Karpas-422 (cell line): ENCODE measurements around the gene HMGN5. TPM values are rescaled to one million over a fixed set of nuclear protein-coding genes. Genes with fewer than 3 reads are reported as not detected.
A peak's percentile ranks its signal among the peaks of the same experiment; 100 is the strongest.

ENCODE experiments used
- DNase-seq: peaks from one replicate; pipeline ENCODE4 v3.0.0-alpha.2; 2015
- H2AFZ ChIP-seq: fragments of 200-600 bp; sonication (generic); 2 replicates; pipeline ENCODE4 v1.6.1; 2014; ENCODE audit warnings: antibody characterized with exemption, low read length, mixed read lengths
- H3K27ac ChIP-seq: fragments of 200-600 bp; sonication (generic); 2 replicates; pipeline ENCODE4 v1.5.1; 2014; ENCODE audit warnings: mild to moderate bottlenecking, low read length, moderate library complexity
- H3K27me3 ChIP-seq: fragments of 200-600 bp; sonication (generic); 2 replicates; pipeline ENCODE4 v1.6.1; 2014; ENCODE audit warnings: low read length, mixed read lengths
- H3K36me3 ChIP-seq: fragments of 200-600 bp; sonication (generic); 2 replicates; pipeline ENCODE4 v1.6.1; 2014; ENCODE audit warnings: low read length, mixed read lengths; ENCODE audit not compliant: insufficient read depth
- H3K4me1 ChIP-seq: fragments of 200-600 bp; sonication (generic); 2 replicates; pipeline ENCODE4 v1.6.1; 2014; ENCODE audit warnings: mild to moderate bottlenecking, low read length, mixed read lengths
- H3K4me2 ChIP-seq: fragments of 200-600 bp; sonication (generic); 2 replicates; pipeline ENCODE4 v1.6.1; 2014; ENCODE audit warnings: low read length, low read depth, mild to moderate bottlenecking; ENCODE audit not compliant: poor library complexity, severe bottlenecking
- H3K4me3 ChIP-seq: fragments of 200-600 bp; sonication (generic); 2 replicates; pipeline ENCODE4 v1.5.1; 2014; ENCODE audit warnings: mild to moderate bottlenecking, antibody characterized with exemption, low read length, mixed read lengths
- H3K79me2 ChIP-seq: fragments of 200-600 bp; sonication (generic); 2 replicates; pipeline ENCODE4 v1.6.1; 2014; ENCODE audit warnings: mild to moderate bottlenecking, low read length, mixed read lengths
- H3K9ac ChIP-seq: fragments of 200-600 bp; sonication (generic); 2 replicates; pipeline ENCODE4 v1.6.0; 2014; ENCODE audit warnings: low read length
- H3K9me2 ChIP-seq: fragments of 200-600 bp; sonication (generic), shearing (Covaris generic); replicated peaks from 2 replicates; pipeline ENCODE4 v1.6.0; 2014; ENCODE audit warnings: mild to moderate bottlenecking, low read length, moderate library complexity; ENCODE audit not compliant: insufficient read depth
- H3K9me3 ChIP-seq: fragments of 300-700, 200-600 bp; sonication (generic); 2 replicates; pipeline ENCODE4 v1.6.1; 2014; ENCODE audit warnings: low read length, mixed read lengths
- H4K20me1 ChIP-seq: fragments of 200-600 bp; sonication (generic); 2 replicates; pipeline ENCODE4 v1.6.1; 2014; ENCODE audit warnings: mild to moderate bottlenecking, antibody characterized with exemption, low read length, low read depth; ENCODE audit not compliant: insufficient read depth
- total RNA-seq: library from RNA; depleted of rRNA; stranded (reverse); fragments of >200 nt; shearing (Covaris generic); gene quantifications from 2 replicates; pipeline ENCODE4 v1.2.3, GENCODE V29; 2014; ENCODE audit warnings: low replicate concordance

Gene HMGN5
- total RNA-seq, 1 experiment from 2014 or later: 1.9 TPM

DNA sequence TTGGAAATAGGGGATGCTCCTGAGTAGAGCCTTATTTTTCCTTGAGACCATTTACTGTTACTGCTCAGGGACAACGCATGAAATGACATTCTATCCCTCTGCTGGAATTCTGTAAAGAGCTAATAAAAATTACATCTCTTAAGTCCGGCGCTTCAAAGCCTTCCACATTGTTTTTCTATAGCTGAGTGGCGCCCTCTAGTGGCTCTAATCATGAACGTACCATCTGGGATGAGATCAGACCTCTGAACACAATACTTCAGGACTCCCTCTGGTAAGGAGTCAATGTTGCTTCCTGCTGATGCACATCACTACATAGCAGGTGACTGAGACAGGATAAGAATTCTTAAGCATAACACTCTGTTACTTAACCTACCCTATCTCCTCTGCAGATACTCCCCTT is 6.0 kb downstream of the HMGN5 start:
- Histone ChIP-seq H3K9me3 (no peaks in the 10 kb centered on the region), H3K9ac (no peak overlapping the region), H3K4me2 (no peak overlapping the region), H3K4me1 (peaks cover 6% of the 10 kb centered on the region), H3K27ac (no peak overlapping the region), H3K79me2 (no peaks in the 10 kb centered on the region), H3K9me2 (no peaks in the 10 kb centered on the region), H2AFZ (no peak overlapping the region), H3K4me3 (no peak overlapping the region), H3K27me3 (no peaks in the 10 kb centered on the region), H3K36me3 (no peaks in the 10 kb centered on the region), H4K20me1 (no peaks in the 10 kb centered on the region)
- DNase-seq: peak; percentile 86

DNA sequence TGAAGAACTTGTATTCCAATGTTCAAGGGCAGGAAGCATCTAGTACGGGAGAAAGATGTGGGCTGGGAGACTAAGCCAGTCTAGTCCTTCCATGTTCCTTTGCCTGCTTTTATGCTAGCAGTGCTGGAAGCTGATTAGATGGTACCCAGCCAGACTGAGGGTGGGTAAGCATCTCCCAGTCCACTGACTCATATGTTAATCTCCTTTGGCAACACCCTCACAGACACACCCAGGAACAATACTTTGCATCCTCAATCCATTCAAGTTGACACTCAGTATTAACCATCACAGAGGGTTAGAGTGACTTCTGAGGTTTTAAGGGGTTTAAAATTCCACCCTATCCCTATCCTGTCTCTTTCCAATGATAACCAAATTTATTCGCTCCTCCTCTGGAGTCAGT is 6.5 kb downstream of the HMGN5 start:
- DNase-seq: no peak
- Histone ChIP-seq H3K4me1 (peaks cover 5% of the 10 kb centered on the region; the same call in 1 of the 2 replicates), H3K36me3 (no peaks in the 10 kb centered on the region), H3K27me3 (no peaks in the 10 kb centered on the region), H3K79me2 (no peaks in the 10 kb centered on the region), H3K4me2 (no peak overlapping the region), H3K9ac (no peak overlapping the region), H3K9me2 (no peaks in the 10 kb centered on the region), H3K27ac (no peak overlapping the region), H3K9me3 (no peaks in the 10 kb centered on the region), H3K4me3 (no peak overlapping the region), H4K20me1 (no peaks in the 10 kb centered on the region), H2AFZ (no peak overlapping the region)

DNA sequence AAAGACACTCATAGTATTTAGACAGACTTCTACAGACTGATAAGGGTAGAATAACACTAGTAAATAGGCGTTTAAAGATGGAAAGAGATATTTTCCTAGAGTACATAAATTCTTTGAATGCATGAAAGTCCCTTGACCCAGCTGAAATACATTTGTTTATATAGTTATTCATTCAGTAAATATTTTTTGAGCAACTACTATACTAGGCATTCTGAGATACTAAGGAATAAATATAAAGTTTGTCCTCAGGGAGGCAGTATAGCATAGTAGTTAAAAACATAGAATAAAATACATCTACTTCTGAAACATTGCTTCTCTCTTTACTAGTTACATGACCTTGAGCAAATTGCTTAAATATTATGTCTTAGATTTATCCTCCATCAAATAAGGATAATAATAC is 27.4 kb downstream of the HMGN5 start:
- no peak overlapping the region for H3K4me2 ChIP-seq
- no peaks in the 10 kb centered on the region for H4K20me1 ChIP-seq
- H3K36me3 ChIP-seq: no peaks in the 10 kb centered on the region
- no peaks in the 10 kb centered on the region for H3K27me3 ChIP-seq
- no peaks in the 10 kb centered on the region for H3K9me3 ChIP-seq
- H3K9me2 ChIP-seq: no peaks in the 10 kb centered on the region
- no peaks in the 10 kb centered on the region for H3K4me1 ChIP-seq
- no peak overlapping the region for H3K27ac ChIP-seq
- H2AFZ ChIP-seq: no peak overlapping the region
- H3K79me2 ChIP-seq: no peaks in the 10 kb centered on the region
- H3K9ac ChIP-seq: no peak overlapping the region
- peak; percentile 63 for DNase-seq
- H3K4me3 ChIP-seq: no peak overlapping the region

DNA sequence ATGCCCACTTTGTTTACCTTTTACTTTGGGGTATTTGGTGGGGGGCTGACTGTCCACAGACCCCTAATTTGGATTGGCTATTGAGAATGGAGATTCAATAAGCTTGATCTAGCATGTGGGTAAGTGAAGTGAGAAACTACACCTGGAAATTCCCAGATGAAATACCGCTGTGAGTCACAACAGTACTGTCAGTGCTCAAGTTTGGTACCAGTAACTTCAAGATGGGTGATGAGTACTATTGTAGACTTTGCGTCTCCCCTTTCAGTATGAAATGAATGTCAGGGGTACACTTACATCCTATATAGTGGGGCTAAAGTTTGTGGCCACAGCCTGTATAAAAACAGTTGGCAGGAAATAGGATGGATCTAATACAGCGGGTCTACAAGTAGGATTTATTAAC is 33.3 kb downstream of the HMGN5 start:
- Histone ChIP-seq H2AFZ (no peak overlapping the region), H3K4me3 (no peak overlapping the region)

DNA sequence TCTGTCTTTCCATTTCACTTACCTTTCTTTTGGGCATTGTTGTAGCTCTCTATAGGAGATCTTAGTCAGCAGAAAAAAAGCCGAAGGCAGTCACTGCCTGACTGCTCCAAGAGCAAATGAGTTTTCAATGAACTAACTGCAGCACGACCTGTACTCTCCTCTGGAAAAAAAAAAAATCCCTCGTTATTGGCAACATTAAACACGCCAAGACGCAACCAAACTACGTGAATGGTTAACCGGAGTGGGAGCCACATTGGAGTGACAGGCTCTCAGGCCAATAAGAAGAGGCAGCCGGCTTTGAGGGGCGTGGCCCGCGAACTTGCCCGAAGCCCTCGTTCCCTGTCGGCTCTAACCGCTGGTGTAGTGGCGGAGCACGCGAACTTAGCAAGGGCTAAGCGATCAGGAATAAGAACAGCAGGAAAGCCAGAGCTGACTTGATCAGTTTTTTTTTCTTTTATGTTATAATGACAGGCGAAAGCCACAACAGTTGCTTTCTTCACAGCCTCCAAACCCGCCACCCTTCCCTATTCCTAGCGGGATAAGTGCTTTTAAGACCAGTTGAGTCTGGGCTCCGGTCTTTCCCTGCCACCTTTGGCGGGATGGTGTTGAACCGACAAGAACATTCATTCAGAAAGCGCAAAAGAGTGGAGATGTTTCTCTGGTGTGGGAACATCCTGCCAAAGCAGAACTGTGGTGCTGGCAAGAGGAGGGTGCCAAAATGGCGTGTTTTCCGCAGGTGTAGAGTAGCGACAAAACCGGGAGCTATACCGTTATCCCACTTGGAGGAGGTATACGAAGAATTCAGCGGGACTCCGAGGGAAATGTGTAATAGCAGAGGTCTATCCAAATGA is 80.0 kb downstream of the HMGN5 start:
- H3K36me3 ChIP-seq: no peaks in the 10 kb centered on the region
- peaks cover 13% of the 10 kb centered on the region for H3K4me1 ChIP-seq
- H3K9me2 ChIP-seq: no peaks in the 10 kb centered on the region
- peak overlapping the region; percentile 62 for H3K4me3 ChIP-seq
- H2AFZ ChIP-seq: peak overlapping the region; percentile 59
- H3K9ac ChIP-seq: peak overlapping the region; percentile 59
- H3K27ac ChIP-seq: 0 out of 2 replicates have a peak overlapping the region, but pooled peaks have one; percentile 1
- no peaks in the 10 kb centered on the region for H3K79me2 ChIP-seq
- peak overlapping the region; percentile 75 for H3K4me2 ChIP-seq
- H3K27me3 ChIP-seq: no peaks in the 10 kb centered on the region
- H4K20me1 ChIP-seq: no peaks in the 10 kb centered on the region
- peak; percentile 95 for DNase-seq
- no peaks in the 10 kb centered on the region for H3K9me3 ChIP-seq

More for the DNA sequence above, 33.3 kb downstream of the HMGN5 start:
- no peaks in the 10 kb centered on the region for H3K4me1 ChIP-seq
- no peak for DNase-seq
- no peaks in the 10 kb centered on the region for H3K9me2 ChIP-seq
- no peak overlapping the region for H3K9ac ChIP-seq
- H3K4me2 ChIP-seq: no peak overlapping the region
- H4K20me1 ChIP-seq: no peaks in the 10 kb centered on the region
- no peaks in the 10 kb centered on the region for H3K36me3 ChIP-seq
- no peak overlapping the region for H3K27ac ChIP-seq
- H3K79me2 ChIP-seq: no peaks in the 10 kb centered on the region
- H3K27me3 ChIP-seq: no peaks in the 10 kb centered on the region
- no peaks in the 10 kb centered on the region for H3K9me3 ChIP-seq

DNA sequence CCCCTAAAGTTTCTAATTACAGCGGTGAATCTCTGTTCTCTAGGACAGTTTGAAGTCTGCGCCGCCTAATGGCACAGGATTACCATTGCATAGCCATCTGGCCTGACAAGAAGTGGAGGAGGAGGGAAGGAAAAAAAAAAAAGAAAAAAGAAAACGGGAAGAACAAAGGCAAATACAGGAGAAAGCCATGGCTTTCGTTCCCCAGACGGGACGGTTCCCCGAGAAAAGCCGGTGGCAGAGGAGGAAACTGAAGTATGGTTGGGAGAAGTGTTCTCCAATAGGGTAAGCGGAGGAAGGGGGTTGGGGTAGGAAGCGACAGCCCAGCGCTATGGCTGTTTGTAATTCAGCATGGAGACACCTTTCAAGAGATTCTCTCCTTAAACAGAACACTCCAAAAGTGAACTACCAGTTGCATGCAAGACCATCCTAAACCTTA is 80.8 kb downstream of the HMGN5 start:
- Histone ChIP-seq H3K4me3 (peak overlapping the region; percentile 62), H3K27ac (0 out of 2 replicates have a peak overlapping the region, but pooled peaks have one; percentile 1)
- peak; percentile 75 for DNase-seq

DNA sequence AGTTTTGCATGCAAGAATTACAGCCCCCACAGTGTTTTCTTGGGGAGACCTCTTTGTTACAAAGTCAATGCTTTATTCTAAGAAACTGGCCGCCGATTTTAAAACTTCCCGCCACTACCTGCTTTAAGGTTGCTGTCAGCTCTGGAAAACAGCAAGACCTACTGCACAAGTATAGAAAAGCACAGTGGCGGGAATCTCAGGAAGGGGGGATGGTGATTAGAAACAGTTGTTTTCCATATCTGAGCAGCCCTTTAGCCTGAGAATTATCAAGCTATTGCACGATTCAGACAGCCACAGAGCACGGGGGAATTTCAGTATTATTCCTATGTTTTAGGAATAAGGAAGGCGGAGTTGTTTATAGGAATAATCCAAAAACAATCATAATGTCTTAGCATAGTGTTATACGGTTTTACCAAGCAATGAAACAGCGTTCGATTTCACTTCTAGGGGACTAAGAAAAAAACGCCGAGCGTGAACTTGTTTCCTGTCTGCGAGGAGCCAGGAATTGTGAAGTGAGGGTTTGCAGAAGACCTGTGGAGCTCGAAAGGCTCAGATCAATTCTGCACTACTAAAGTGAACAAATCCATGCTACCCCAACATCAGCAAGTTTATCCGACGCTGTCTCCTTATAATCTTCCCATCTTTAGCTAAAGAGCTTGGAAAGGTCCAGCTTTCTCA is 81.3 kb downstream of the HMGN5 start:
- no peaks in the 10 kb centered on the region for H3K9me3 ChIP-seq
- H3K36me3 ChIP-seq: no peaks in the 10 kb centered on the region
- H2AFZ ChIP-seq: peak overlapping the region; percentile 59; the same call in 1 of the 2 replicates
- no peaks in the 10 kb centered on the region for H3K27me3 ChIP-seq
- H3K27ac ChIP-seq: no peak overlapping the region
- H4K20me1 ChIP-seq: no peaks in the 10 kb centered on the region
- DNase-seq: peak; percentile 54
- H3K4me2 ChIP-seq: peak overlapping the region; percentile 75
- H3K4me3 ChIP-seq: peak overlapping the region; percentile 62
- peaks cover 13% of the 10 kb centered on the region for H3K4me1 ChIP-seq
- H3K9ac ChIP-seq: peak overlapping the region; percentile 59
- no peaks in the 10 kb centered on the region for H3K9me2 ChIP-seq
- H3K79me2 ChIP-seq: no peaks in the 10 kb centered on the region

More for the DNA sequence above, 80.8 kb downstream of the HMGN5 start:
- Histone ChIP-seq H3K4me2 (peak overlapping the region; percentile 75), H3K9ac (peak overlapping the region; percentile 59), H3K27me3 (no peaks in the 10 kb centered on the region), H2AFZ (peak overlapping the region; percentile 59), H3K9me2 (no peaks in the 10 kb centered on the region), H3K79me2 (no peaks in the 10 kb centered on the region), H3K9me3 (no peaks in the 10 kb centered on the region), H4K20me1 (no peaks in the 10 kb centered on the region), H3K36me3 (no peaks in the 10 kb centered on the region), H3K4me1 (peaks cover 13% of the 10 kb centered on the region)

DNA sequence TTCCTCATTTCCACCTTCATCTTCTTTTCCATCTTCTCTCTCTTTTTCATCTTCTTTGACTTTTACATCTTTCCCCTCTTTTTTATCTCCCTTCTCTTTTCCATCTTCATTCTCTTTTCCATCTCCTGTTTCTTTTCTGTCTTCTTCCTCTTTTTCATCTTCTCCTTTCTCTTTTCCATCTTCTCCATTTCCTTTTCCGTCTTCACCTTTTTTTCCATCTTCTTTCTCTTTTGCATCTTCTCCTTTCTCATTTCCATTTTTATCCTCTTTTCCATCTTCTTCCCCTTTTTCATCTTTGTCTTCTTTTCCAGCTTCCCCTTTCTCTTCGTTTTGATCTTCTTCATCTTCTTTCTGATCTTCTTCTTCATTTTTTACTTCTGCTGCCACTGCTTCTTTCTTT is 87.0 kb downstream of the HMGN5 start:
- peaks cover 3% of the 10 kb centered on the region for H3K4me1 ChIP-seq
- H3K79me2 ChIP-seq: no peaks in the 10 kb centered on the region
- H3K27me3 ChIP-seq: no peaks in the 10 kb centered on the region
- no peaks in the 10 kb centered on the region for H3K9me2 ChIP-seq
- no peaks in the 10 kb centered on the region for H3K36me3 ChIP-seq
- H3K27ac ChIP-seq: no peak overlapping the region
- H3K9ac ChIP-seq: no peak overlapping the region
- no peak overlapping the region for H3K4me3 ChIP-seq
- H4K20me1 ChIP-seq: no peaks in the 10 kb centered on the region
- no peak for DNase-seq
- H3K4me2 ChIP-seq: no peak overlapping the region
- no peaks in the 10 kb centered on the region for H3K9me3 ChIP-seq
- no peak overlapping the region for H2AFZ ChIP-seq
